VCaP (cell line): ENCODE data around the gene ARMC12.
"Not testable (repeated sequence)": the region's sequence is repeated elsewhere in the genome, so short reads cannot be mapped to it uniquely, and the experiment has no call there.

ENCODE experiments used
- H3K27ac ChIP-seq: fragments of 450-650 bp; 2 replicates; pipeline ENCODE4 v1.5.1; 2017
- TF ChIP-seq, protein P1 (sequence below): fragments of 450-650 bp; conservative IDR thresholded peaks from 2 replicates; pipeline ENCODE4 v1.5.1; 2017; ENCODE audit warnings: mild to moderate bottlenecking, moderate library complexity

The ARMC12 gene, protein sequence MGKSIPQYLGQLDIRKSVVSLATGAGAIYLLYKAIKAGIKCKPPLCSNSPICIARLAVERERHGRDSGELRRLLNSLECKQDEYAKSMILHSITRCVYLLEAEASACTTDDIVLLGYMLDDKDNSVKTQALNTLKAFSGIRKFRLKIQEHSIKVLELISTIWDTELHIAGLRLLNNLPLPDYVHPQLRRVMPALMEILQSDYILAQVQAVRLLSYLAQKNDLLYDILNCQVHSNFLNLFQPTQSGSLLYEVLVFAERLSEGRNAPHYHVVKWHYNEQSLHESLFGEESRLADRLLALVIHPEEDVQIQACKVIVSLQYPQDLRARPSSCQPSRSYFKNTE

DNA sequence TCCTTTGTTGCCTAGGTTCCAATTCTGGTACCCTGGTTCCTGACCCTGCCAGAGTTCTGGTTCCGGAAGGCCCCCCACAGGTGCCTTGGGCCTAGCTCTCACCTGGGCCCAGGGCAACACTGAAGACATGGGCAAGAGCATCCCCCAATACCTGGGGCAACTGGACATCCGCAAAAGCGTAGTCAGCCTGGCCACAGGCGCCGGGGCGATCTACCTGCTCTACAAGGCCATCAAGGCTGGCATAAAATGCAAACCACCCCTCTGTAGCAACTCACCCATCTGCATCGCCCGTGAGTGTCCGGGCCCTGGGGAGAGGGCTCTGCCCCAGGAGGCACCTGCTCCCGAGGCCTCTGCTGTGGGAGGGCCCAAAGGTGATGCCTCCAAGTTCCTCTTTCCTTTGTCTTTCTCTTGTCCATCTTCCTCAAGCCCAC lies at the start of gene ARMC12:
Gene ARMC12 (plus strand): TSS at position 51 of the 431 bp plus-strand sequence. CDS start 77 bp downstream, at position 128.
- H3K27ac ChIP-seq, result peak within 1 kb of the TSS; percentile 11; the same call in 1 of the 2 replicates

DNA sequence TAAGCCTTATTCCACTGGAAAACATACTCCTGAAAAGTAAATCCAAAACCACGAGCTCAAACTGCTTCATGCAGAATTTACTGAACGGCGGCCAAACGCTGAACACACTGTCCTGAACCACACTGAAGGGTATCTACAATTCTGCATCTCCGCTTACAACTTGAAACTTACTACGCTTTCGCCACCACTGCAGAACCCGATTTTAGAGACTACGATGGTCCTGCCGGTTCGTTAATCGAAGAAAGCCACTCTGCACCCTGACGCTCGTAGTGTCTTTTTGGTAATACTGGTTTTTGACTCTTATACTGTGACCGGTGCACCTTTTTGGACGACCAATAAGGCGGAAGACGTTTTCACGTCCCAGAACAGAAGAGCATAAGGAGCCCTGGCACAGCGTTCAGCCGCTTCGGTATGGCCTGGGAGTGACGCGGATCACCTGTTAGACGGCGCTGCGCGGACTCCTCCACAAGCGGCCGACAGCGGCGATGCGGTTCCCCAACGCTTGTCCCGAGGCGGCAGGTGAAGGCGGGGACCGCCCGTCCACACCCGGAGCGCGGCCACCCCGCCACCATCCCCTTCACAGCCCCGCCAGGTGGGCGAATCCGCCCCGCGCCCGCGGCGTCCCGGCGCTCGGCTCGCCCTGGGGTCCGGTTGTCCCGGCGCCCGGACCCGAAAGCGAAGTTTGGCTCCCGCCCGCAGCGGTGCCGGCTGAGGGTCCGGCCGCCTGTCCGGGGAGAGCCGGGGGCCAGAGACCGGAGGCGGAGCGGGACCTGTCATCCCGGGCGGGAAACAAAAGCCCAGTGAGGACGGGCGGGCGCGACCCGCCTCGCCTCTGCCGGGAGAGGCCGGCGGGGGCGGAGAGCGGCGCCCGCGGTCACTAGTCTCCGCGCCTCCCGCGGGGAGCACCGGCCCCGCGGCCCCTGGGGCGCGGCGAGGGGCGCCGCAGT lies 48.9 kb upstream of the ARMC12 start:
- peak overlapping the region; percentile 86 for H3K27ac ChIP-seq
- TF ChIP-seq, protein P1, sequence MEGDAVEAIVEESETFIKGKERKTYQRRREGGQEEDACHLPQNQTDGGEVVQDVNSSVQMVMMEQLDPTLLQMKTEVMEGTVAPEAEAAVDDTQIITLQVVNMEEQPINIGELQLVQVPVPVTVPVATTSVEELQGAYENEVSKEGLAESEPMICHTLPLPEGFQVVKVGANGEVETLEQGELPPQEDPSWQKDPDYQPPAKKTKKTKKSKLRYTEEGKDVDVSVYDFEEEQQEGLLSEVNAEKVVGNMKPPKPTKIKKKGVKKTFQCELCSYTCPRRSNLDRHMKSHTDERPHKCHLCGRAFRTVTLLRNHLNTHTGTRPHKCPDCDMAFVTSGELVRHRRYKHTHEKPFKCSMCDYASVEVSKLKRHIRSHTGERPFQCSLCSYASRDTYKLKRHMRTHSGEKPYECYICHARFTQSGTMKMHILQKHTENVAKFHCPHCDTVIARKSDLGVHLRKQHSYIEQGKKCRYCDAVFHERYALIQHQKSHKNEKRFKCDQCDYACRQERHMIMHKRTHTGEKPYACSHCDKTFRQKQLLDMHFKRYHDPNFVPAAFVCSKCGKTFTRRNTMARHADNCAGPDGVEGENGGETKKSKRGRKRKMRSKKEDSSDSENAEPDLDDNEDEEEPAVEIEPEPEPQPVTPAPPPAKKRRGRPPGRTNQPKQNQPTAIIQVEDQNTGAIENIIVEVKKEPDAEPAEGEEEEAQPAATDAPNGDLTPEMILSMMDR, result no peak

More for the DNA sequence above, at the start of gene ARMC12:
- TF ChIP-seq, protein P1, result no peak

DNA sequence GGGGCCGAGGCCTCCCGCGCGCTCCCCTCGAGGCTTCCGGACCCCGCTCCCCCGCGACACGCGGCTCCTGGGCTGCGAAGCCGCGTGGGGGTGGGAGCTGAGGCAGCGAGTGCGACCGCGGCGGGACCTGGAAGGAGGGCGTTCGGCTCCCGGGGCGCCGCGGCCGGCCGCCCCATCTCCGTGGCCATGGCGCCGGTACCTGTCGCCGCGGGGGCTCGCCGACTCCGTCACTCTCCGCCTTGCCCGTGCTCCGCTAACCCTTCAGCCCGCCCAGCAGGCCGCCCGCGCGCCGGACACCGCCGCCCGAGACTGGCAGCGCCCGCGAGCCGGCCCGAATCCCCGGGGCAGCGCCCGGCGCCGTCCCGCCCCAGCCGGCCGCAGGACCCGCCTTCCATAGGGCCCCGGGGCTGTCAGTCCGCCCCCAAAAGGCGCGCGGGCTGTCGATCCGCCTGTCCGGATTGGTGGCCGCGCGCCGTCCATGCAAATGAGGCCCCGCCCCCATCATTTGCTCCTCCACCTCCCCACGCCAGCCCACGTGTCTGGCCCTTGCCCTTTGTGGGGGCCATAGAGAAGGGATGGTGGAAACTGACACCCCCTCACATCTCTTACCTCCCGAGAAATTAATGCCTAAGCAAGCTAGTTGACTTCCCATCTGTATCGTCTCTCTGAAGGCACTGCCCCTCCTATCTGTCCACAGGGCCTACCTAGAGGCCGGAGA lies 48.1 kb upstream of the ARMC12 start, which contains the start of gene FKBP5:
Gene FKBP5 (minus strand): TSS at position 311 of the 718 bp plus-strand sequence. CDS start 46,091 bp downstream, outside the sequence.
- H3K27ac ChIP-seq, result peak within 1 kb of the TSS; percentile 86
- TF ChIP-seq, protein P1, result no peak

DNA sequence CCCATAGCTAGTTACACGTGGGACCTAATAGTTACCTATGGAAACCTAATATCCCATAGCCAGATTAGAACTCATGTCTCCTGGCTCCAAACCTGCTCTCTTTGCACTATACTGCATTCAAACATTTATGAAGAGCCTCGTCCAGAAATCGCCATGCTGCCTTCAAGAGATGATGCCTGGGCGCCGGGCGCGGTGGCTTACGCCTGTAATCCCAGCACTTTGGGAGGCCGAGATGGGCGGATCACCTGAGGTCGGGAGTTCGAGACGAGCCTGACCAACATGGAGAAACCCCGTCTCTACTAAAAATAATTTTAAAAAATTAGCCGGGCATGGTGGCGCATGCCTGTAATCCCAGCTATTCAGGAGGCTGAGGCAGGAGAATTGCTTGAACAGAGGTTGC lies 46.8 kb upstream of the ARMC12 start:
- H3K27ac ChIP-seq, result not testable (repeated sequence)

DNA sequence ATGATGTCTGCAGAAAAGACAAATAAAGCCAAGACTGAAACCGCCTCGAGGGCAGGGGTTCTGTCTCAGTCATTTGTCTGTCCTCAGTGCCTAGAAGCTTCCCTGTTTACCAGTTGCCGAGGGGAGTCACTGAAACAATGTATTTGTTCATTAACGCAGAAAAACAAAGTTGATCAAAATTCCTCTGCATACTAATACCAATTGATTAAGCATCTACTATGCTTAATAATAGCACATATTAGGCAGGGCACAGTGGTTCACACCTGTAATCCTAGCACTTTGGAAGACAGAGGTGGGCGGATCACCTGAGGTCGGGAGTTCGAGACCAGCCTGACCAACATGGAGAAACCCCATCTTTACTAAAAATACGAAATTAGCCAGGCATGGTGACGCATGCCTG lies 46.3 kb upstream of the ARMC12 start:
- no peak overlapping the region for H3K27ac ChIP-seq

DNA sequence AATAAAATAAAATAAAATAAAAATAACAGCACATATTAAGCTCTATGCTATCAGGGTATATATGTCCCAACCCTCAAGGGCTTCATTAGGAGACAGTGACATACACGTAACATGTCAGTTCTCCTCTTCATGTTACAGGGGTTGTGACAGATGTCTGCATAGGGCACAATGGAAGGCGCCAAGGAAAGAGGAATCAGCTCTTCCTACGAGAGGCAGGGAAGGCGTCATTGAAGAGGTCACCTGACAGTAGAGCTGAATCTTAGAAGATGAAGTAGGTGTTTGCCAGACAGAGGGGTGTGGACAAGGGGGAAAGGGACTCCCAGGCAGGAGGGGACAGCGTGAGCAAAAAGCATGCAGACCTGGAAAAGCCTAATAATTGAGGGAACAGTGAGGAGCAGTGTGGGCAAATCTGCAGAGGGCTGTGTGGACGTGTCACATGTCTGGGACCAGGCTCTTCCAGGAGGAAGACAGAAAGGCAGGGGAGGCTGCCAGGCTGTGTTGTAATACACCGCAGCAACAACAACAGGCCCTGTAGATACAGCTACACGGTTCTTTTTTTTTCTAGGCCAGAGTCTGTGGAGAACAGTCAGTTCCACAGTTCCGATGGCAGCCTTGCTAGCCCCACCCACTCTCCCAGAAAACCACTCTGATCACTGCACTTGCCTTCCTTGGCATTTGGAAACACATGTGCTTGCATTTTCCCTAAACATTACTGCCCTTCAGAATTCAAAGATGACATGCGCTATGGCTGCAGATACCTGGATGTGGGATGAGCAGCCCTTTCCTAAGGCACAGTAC lies 45.6 kb upstream of the ARMC12 start:
- TF ChIP-seq, protein P1, result no peak
- 0 out of 2 replicates have a peak overlapping the region, but pooled peaks have one; percentile 19 for H3K27ac ChIP-seq

More for the DNA sequence above, 46.3 kb upstream of the ARMC12 start:
- TF ChIP-seq, protein P1, result no peak

DNA sequence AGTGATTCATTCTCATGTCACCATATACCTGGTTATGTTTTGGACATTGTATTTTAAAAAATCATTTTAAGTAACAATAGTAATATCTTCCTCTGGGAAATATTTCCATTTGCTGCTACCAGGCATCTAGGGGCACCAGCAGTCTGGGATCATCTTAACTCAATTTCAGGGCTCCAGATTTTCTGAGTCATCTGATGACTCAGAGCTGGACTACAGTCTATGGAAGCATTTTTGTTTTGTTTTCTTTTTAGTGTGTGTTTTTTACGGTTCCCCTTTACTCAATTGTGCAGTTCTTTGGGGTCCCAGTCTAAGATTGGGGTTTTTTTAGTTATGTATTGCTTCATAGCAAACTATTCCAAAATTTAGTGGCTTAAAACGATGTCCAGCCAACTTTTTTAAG lies 42.4 kb upstream of the ARMC12 start:
- TF ChIP-seq, protein P1, result no peak
- no peak overlapping the region for H3K27ac ChIP-seq

DNA sequence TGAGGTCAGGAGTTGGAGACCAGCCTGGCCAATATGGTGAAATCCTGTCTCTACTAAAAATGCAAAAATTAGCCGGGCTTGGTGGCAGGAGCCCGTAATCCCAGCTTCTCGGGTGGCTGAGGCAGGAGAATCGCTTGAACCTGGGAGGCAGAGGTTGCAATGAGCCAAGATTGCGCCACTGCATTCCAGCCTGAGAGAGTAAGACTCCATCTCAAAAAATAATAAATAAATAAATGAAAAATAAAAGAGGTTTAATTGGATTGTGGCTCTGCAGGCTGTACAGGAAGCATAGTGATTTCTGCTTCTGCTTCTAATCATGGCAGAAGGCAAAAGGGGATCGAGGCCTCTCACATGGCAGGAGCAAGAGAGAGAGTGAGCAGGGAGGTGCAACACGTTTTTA lies 38.4 kb upstream of the ARMC12 start:
- H3K27ac ChIP-seq, result not testable (repeated sequence)
